HG03159 (cell line): ENCODE measurements around the gene GLT6D1.

Experiments
- ATAC-seq: cut with Tn5 transposase; IDR thresholded peaks from one replicate; pipeline ENCODE4 v1.9.1; 2021; ENCODE audit warnings: mild to moderate bottlenecking, moderate library complexity; ENCODE audit not compliant: unreplicated experiment

The GLT6D1 gene

DNA sequence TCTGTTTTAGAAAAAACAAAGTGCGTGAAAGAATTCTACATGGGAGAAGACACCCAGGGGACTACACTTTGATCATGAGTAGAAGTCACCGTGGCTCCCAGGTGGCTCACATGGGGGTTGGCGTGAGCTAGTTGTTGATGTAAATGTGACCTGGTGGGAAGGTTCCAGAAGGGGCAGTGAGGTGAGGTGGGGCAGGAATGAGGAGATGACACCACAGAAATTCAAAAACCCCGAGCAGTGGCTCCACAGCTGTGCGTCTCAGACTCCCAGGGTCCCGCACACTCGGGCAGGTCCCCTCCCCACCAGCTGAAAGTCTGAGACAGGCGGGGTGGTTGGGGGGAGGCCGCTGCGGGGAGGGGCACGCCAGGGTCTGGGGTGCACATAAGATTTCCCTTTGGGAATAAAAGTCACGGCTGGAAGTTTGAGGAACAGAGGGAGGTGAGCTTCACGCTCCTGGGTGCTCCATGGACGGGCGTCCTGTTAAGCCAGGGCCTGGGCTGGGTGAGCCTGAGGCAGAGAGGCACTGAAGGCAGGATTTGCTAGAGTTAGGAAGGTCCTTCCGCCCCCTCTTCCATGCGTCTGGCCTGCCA lies 29.9 kb downstream of the GLT6D1 start:
- no peak for ATAC-seq

DNA sequence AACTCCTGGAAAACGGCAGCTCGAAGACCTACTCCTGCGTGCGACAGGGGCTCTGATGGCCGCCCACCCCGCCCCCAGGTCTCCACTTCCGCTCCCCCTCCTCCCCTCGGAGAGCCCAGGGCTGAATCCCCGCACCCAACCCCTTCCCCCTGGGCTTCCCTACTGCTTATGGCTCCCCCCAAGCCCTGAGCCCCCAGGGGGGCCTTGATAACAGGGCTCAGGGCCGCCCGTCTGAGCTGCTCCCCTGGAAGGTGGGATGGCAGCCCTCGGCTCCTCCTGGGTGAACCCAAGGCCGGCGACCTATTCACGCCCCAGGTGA lies 30.4 kb downstream of the GLT6D1 start:
- ATAC-seq: no peak

- ATAC-seq: no peak
These were observed 30.9 kb downstream of the GLT6D1 start for GRCh38 chr9:135608294-135608998.

DNA sequence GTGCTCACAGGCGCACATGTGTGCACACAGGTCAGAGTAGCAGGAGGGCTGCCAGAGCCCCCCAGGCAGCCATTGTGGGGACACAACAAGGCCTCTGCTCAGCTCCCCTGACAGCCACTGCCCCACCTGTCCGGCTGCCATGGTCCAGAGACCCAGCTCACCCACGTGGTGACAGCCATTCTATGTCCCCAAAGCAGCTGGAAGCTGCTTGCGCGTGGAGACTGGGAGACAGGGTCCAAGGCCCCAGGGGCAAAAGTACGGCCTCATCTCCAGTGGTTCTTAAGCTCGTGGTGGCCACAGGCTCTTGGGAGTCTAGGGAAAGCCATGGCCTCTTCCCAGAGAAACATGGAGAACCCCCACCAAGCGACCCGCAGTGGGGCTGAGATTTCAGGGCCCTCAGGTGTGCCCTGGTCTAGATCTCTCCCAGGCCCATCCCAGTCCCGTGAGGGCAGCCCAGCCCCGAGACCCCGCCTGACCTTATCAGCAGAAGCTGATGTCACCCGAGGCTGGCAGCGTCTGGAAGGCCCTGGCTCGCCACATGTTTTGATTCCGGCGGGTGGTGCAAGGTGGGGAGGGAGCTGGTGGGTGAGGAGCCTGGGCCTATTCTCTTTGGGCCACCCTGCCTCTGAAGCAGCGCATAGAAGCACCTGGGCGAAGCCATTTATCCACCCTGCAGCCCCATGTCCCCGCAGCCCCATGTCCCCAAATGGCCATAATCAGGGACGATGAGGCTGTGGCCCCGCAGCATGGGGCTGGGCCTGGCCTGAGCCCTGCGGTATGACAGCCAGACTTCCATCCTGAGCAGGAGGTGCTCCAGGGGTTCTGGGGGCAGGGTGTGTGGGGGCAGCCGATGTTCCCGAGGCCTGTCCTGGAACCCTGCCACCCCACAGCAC lies 31.7 kb downstream of the GLT6D1 start:
- ATAC-seq: no peak

DNA sequence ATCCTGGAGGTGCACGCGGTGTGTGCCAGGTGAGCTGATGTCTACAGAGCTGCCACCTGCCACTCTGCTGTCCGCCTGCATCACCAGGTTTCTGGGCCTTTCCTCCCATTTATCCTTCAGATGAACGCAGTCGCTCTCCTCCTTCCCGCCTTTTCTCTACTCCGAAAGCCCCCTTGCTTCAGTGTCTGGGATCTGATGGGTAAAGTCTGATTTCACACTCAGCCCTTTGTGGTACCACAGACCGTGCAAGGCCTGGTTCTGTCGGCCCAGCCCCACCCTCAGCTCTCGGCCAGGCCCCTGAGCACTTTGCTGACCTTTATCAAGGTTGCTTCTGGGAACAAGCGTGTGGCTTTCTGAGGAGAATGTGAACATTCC lies 32.5 kb downstream of the GLT6D1 start:
- ATAC-seq: no peak

GRCh38 chr9:135605238-135605781 lies 34.0 kb downstream of the GLT6D1 start:
- ATAC-seq: no peak

DNA sequence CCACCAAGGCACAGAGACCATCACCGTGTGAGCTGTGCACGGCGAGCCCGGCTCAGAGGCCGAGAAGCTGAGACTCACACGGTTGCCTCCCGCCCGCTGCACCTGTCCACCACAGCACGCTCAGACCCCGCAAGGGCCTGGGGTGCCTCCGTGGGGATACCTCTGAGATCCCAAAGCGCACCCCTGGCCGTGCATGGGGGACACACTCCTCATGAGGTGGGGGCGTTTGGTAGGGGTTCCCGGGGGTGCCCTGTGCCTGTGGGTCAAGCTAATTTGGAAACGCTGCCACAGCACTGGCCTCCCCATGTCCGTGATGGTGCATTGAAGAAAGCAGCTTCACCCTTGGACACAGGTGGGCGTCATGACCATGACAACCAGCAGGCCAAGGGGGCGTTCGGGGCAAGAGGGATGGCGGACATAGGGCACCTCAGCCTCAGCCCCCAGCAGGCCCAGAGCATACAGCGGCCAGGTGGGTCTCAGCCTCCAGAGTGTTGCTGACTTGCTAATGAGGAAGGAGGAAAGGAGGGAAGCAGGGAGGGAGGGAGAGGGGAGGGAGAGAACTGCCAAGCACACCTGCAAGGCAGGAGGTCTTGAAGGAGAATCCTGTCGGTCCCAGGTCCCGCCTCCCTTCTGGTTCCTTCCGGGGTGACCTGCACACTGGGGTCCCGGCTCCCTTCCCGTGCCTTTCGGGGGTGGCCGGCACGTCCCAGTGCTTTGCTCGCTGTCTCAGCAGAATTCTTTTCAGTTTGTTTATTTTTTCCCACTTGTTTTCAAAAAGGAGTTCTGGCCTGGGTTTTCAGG lies 34.7 kb downstream of the GLT6D1 start:
- no peak for ATAC-seq

DNA sequence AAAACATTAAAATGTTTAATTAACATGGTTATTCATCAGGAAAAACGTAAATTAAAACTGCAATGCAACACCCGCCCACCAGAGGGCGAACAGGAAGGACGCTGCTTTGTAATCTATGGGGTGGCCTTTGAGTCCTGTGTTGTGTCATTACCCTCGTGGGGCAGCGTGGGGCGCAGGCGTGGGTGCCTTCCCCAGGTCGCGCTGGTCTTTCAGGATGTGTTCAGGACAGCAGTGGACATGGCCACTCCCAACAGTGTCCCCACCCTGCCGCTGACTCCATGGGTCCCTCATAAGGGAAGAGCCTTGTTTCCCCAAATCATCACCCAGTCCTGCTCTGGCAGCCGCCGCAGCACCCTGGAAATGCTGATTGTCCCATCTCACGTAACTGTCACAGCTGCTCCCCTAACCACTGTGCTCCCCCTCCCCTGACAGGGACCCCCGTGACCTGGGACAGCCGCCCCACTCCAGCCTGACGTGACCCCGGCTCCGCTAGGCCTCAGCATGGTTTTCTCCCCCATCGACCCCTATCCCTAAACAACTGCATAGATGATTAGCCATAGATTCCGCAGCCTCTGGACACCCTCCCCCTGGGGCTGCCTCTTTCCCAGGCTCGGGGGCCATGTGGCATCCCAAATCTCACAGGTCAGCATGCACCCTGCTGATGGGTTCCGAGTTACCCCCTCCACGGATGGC lies 36.4 kb downstream of the GLT6D1 start:
- ATAC-seq: no peak

GRCh38 chr9:135601988-135602387 lies 37.4 kb downstream of the GLT6D1 start:
- ATAC-seq: no peak

GRCh38 chr9:135600296-135600817 lies 39.0 kb downstream of the GLT6D1 start:
- no peak for ATAC-seq

- no peak for ATAC-seq
These were observed 43.1 kb downstream of the GLT6D1 start for GRCh38 chr9:135596211-135596610.

- ATAC-seq: no peak
These were observed 46.7 kb downstream of the GLT6D1 start for GRCh38 chr9:135592625-135593024.

DNA sequence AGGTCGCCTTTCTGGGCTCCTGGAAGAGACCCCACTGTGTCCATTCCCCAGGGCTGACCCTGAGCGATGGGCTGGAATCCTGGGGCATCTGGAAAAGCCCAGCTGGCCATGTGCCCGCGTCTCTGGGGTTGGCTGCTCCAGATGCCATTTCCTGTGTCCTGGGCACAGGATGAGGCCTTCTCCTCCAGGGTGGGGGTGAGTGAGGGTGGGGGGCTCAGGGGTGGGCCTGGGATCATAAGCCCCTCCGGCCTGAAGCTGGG lies 47.1 kb downstream of the GLT6D1 start:
- no peak for ATAC-seq

- no peak for ATAC-seq
These were observed 47.6 kb downstream of the GLT6D1 start for GRCh38 chr9:135591506-135592330.

- no peak for ATAC-seq
These were observed 48.8 kb downstream of the GLT6D1 start for GRCh38 chr9:135590486-135591079.

DNA sequence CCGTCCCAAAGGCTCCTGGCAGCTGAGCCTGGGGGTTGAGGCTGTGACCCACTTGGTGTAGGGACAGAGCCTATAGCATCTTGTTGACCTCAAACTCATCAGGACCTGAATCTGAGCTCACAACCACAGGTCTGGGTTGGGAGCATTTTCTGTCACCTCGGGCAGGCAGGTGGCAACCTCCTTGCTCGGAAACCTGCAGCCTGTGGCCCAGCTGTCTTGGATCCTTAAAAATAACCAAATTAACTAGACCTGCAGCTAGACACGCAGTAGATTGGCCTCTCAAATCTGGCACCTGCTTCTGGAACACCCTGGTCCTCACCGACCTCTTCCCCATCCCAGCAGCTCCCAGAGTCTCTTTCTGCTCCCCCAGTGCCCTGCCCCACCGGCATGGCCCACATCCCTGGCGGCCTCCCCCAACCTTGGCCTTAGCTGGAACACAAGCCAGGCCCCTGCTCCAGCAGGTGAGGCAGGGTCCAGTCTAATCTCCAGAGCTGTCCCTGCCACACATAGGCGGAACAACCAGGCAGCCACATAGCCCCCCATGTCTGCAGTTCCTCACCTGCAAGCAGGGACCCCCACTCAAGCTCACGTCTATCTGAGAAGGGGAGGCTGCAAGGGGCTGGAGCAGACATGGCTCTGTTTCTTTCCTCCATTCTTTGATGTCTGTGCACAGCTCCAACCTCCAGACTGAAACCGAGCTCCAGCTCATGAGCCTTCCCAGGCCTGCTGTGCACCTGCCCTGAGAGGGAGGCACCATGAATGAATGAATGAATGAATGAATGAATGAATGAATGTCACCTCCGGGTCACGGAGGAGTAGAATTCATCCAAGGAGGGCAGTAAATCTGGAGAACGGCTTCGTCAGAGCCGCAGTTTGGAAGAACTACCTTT lies 49.5 kb downstream of the GLT6D1 start:
- ATAC-seq: no peak

DNA sequence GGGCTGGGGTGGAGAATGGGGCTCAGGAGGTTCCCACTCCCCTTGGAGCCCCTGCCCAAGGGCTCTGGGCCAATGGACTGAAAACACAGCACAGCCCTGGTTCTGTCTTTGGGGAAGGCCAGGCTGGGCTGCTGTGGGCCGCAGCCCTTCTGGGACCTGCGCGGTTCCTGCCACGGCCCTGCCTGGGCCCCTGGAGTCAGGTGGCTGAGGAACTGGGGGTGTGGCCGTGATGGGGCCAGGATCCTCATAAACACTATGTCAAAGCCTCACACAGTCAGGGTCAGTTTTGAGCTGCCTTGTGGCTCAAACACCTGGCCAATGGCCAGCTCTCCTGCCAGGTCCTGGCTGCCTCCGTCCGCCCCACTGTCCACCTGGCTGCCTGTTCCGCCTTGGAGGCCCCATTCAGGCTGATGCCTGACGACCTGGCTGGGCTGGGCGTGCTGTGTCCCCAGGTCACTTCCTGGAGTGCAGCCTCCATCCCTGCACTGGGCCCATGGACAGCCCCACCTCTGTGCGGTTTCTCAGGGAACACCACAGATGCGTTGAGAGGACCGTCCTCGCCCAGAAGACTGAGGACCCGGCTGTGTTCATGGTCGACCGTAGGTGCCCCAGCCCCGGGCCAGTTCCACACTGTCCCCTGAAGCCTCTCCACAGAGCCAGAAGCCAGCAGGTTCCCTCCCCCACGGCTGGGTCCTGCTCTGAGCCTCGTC lies 50.3 kb downstream of the GLT6D1 start:
- no peak for ATAC-seq

DNA sequence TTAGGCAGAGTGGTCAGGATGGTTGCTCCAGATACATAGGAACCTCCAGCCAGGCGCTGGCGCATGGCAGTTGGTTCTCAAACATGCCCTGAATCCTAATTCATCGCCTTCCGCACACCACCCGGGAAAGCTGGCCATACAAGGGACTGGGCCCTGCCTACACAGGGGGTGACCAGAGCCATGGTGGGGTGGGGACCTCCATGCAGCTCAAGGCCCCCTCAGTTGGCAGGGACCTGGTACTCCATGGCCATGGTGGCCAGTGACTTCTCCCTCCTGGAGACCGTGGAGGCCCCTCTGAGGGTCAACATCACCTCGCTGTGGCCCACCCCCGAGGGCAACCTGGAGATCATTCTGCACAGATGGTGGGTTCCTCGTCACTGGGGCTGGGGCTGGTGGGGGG lies 51.0 kb downstream of the GLT6D1 start:
- no peak for ATAC-seq
